HUES64 (cell line): Measurements from ENCODE around the gene POU6F1. TPM values are rescaled to one million over a fixed set of nuclear protein-coding genes. Genes with fewer than 3 reads are reported as not detected.
"Not testable (repeated sequence)": the region's sequence is repeated elsewhere in the genome, so short reads cannot be mapped to it uniquely, and the experiment has no call there.

Experiments
- H3K27ac ChIP-seq: 2 replicates; pipeline ENCODE4 v1.7.0; 2013; ENCODE audit warnings: low read depth, low read length, inconsistent platforms
- H3K27me3 ChIP-seq: 2 replicates; pipeline ENCODE4 v1.6.1; 2013; ENCODE audit warnings: mild to moderate bottlenecking, low read length; ENCODE audit not compliant: insufficient read depth
- H3K36me3 ChIP-seq: 2 replicates; pipeline ENCODE4 v1.6.1; 2013; ENCODE audit warnings: mild to moderate bottlenecking, low read length; ENCODE audit not compliant: insufficient read depth
- H3K4me1 ChIP-seq: 2 replicates; pipeline ENCODE4 v1.6.1; 2013; ENCODE audit warnings: mild to moderate bottlenecking, low read length, moderate library complexity; ENCODE audit not compliant: insufficient read depth
- H3K4me3 ChIP-seq: 2 replicates; pipeline ENCODE4 v1.5.1; 2013; ENCODE audit warnings: mild to moderate bottlenecking, low read length, moderate library complexity
- H3K9ac ChIP-seq: 2 replicates; pipeline ENCODE4 v1.6.1; 2013; ENCODE audit warnings: mild to moderate bottlenecking, low read depth, low read length
- H3K9me3 ChIP-seq: 2 replicates; pipeline ENCODE4 v1.6.1; 2013; ENCODE audit warnings: low read depth, low read length; ENCODE audit not compliant: insufficient read depth
- WGBS: fragments of 150-250, 120-280 bp; methylation state at CpG from one replicate; pipeline ENCODE4 v1.1.7; 2013; ENCODE audit warnings: missing lambda C conversion rate; 5-methylcytosine and 5-hydroxymethylcytosine counted together
- polyA plus RNA-seq, 2 experiments: library from polyadenylated mRNA; stranded (reverse); fragments of 50-300 nt; gene quantifications; one replicate each; pipeline ENCODE4 v1.2.3, GENCODE V29; 2013

The POU6F1 gene, protein sequence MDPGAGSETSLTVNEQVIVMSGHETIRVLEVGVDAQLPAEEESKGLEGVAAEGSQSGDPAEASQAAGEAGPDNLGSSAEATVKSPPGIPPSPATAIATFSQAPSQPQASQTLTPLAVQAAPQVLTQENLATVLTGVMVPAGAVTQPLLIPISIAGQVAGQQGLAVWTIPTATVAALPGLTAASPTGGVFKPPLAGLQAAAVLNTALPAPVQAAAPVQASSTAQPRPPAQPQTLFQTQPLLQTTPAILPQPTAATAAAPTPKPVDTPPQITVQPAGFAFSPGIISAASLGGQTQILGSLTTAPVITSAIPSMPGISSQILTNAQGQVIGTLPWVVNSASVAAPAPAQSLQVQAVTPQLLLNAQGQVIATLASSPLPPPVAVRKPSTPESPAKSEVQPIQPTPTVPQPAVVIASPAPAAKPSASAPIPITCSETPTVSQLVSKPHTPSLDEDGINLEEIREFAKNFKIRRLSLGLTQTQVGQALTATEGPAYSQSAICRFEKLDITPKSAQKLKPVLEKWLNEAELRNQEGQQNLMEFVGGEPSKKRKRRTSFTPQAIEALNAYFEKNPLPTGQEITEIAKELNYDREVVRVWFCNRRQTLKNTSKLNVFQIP
- polyA plus RNA-seq (2013, experiment 1 of 2) = 3.4 TPM
- 2.7 TPM for polyA plus RNA-seq (2013, experiment 2 of 2)

DNA sequence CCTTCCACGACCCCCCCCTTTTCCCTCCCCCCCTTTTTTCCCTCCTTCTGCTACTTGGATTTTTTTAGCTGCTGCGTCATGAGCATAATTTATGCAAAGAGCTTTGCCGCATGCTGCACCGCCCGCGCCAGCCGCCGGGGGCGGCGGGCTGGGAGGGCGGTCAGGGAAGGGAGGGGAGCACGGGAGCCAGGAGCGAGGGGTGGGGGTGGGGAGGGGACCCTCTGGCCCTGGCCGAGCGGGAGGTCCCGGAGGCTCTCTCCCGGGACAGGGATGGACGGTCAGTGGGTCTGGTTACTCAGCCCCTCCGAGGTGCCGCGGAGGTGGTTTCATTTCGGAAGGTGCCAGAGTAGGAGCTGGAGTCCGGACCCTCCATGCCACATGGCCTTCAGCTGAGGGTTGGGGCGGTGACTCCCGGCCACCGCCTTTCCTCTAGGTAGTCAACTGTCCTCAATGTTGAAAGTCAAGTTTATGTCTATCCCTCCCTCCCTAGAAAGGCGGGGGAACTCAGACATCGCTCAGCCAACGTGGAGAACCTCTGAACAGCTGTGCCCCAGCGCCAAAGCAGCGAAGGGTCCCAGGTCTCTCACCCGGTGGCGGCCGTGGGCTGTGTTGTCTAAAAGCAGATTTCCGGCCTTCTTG is at the start of gene POU6F1:
TSS of gene POU6F1 (minus strand) at position 95 of the 639 bp plus-strand sequence. CDS start 11,226 bp downstream, outside the sequence.
- Histone ChIP-seq H3K9ac (peak within 1 kb of the TSS; percentile 83), H3K27ac (peak within 1 kb of the TSS; percentile 96), H3K27me3 (no peaks in the 10 kb centered on the region), H3K4me1 (peaks cover 15% of the 10 kb centered on the region), H3K9me3 (no peaks in the 10 kb centered on the region), H3K36me3 (no peaks in the 10 kb centered on the region), H3K4me3 (peak within 1 kb of the TSS; percentile 72)
- WGBS = 6% methylated on average over 34 of the region's 35 CpGs

DNA sequence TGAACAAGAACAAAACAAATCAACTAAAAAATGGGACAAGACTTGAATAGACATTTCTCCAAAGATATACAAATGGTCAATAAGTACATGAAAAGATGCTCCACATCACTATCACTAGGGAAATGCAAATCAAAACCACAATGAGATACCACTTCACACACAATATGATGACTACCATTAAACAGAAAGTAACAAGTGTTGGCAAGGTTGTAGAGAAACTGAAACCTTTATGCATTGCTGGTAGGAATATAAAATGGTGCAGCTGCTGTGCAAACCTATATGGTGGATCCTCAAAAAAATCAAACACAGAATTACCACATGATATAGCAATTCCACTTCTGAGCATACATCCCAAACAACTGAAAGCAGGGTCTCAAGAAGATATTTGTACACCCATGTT is 47.2 kb upstream of the POU6F1 start:
- H3K27ac ChIP-seq = no peak overlapping the region
- no peaks in the 10 kb centered on the region; the same call in 1 of the 2 replicates for H3K36me3 ChIP-seq
- H3K9me3 ChIP-seq = no peaks in the 10 kb centered on the region
- peaks cover 5% of the 10 kb centered on the region; the same call in 1 of the 2 replicates for H3K27me3 ChIP-seq
- no peak overlapping the region for H3K4me3 ChIP-seq
- H3K4me1 ChIP-seq = 0 out of 2 replicates have a peak, but pooled peaks cover 3% of the 10 kb centered on the region
- no peak overlapping the region for H3K9ac ChIP-seq

DNA sequence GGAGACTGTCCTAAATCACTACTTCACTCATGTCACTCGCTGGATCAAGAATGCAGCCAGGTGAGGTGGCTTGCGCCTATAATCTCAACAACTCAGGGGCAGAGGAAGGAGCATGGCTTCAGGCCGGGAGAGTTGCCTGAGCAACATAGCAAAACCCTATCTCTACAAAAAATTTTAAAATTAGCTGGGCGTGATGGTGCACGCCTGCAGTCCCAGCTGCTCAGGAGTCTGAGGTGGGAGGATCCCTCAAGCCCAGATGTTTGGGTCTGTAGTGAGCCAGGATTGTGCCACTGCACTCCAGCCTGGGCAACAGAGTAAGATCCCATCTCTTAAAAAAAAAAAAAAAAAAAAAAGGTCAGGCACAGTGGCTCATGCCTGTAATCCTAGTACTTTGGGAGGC is 46.4 kb upstream of the POU6F1 start:
- Histone ChIP-seq H3K27me3 (peaks cover 3% of the 10 kb centered on the region; the same call in 1 of the 2 replicates), H3K4me3 (no peak overlapping the region), H3K4me1 (0 out of 2 replicates have a peak, but pooled peaks cover 3% of the 10 kb centered on the region), H3K9ac (no peak overlapping the region), H3K27ac (no peak overlapping the region), H3K9me3 (no peaks in the 10 kb centered on the region), H3K36me3 (no peaks in the 10 kb centered on the region; the same call in 1 of the 2 replicates)
- WGBS = 95% methylated on average over 5 of the region's 5 CpGs

DNA sequence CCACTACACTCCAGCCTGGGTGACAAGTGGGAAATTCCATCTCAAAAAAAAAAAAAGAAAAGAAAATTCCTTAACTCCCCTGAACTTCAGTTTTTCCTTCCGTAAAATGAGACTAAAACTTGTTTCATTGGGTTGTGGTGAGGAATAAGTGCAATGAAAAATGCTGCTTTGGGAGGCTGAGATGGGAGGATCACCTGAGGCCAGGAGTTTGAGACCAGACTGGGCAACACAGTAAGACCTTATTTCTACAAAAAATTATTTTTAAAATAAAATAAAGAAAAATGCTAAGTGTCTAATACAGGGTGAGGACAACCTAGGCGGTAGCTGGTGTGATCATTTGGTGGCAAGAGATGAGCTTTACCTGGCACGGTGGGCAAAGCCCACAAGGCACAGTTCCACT is 45.5 kb upstream of the POU6F1 start:
- 93% methylated on average over 3 of the region's 3 CpGs for WGBS
- Histone ChIP-seq H3K27ac (no peak overlapping the region), H3K27me3 (no peaks in the 10 kb centered on the region), H3K9ac (no peak overlapping the region), H3K9me3 (no peaks in the 10 kb centered on the region), H3K36me3 (no peaks in the 10 kb centered on the region; the same call in 1 of the 2 replicates), H3K4me1 (0 out of 2 replicates have a peak, but pooled peaks cover 3% of the 10 kb centered on the region), H3K4me3 (no peak overlapping the region)

DNA sequence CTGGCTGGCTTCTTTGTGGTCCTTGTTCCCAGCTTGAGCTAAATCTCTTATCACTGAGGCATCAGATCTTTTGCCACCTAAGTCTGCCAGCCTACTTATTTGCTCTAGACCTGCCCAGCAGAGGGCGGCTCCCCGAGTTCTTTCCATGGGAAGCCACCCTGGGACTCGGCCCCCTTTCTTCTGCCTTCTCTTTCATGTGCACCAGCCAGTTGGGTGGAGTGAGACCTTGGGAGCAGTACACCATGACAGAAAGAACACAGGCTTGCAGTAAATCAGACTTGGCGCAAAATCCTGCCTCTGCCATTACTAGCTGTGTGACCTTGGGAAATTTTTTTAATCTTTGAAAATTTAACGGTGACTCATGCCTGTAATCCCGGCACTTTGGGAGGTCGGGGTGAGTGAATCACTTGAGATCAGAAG is 44.9 kb upstream of the POU6F1 start:
- no peaks in the 10 kb centered on the region; the same call in 1 of the 2 replicates for H3K36me3 ChIP-seq
- no peaks in the 10 kb centered on the region for H3K27me3 ChIP-seq
- 71% methylated on average over 7 of the region's 7 CpGs for WGBS
- 0 out of 2 replicates have a peak, but pooled peaks cover 3% of the 10 kb centered on the region for H3K4me1 ChIP-seq
- no peaks in the 10 kb centered on the region for H3K9me3 ChIP-seq
- no peak overlapping the region for H3K27ac ChIP-seq
- no peak overlapping the region for H3K9ac ChIP-seq
- H3K4me3 ChIP-seq = no peak overlapping the region

DNA sequence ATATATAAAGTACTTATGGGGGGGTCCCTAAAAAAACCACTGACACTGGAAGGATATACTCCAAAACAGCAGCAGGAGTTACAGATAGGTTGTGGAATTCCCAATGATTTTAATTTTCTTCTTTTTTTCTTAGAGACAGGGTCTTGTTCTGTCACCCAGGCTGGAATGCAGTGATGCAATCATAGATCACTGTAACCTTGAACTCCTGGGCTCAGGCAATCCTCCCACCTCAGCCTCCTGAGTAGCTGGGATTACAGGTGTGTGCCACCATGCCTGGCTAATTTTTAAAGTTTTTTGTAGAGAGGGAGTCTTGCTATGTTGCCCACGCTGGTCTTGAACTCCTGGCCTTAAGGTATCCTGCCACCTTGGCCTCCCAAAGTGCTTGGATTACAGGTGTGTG is 41.7 kb upstream of the POU6F1 start:
- H3K27me3 ChIP-seq, H3K4me1 ChIP-seq, H3K4me3 ChIP-seq, H3K9me3 ChIP-seq, H3K9ac ChIP-seq, H3K27ac ChIP-seq, H3K36me3 ChIP-seq: not testable (repeated sequence)
- WGBS = 96% methylated on average over 1 of the region's 1 CpG

DNA sequence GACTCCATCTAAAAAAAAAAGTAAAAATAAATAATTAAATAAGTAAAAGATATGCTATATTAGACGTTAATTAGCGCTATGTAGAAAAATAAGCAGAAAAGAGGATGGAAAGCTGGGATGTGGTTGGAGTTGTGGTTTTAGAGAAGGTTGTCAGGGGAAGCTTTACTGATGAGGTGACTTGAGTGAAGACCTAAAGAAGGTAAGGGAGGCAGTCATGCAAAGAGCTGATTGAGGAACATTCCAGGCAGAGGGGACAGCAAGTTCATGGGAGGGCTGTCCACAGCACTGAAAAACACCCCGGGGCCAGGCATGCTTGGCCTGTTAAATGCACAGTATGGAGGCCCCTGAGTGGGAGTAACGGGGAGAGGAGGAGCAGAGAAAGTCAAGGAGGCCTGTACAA is 36.7 kb upstream of the POU6F1 start:
- Histone ChIP-seq H3K27me3 (no peaks in the 10 kb centered on the region), H3K9ac (no peak overlapping the region), H3K27ac (no peak overlapping the region), H3K4me3 (no peak overlapping the region), H3K9me3 (no peaks in the 10 kb centered on the region), H3K36me3 (peaks cover 2% of the 10 kb centered on the region; the same call in 1 of the 2 replicates), H3K4me1 (no peaks in the 10 kb centered on the region; the same call in 1 of the 2 replicates)
- 93% methylated on average over 4 of the region's 4 CpGs for WGBS

DNA sequence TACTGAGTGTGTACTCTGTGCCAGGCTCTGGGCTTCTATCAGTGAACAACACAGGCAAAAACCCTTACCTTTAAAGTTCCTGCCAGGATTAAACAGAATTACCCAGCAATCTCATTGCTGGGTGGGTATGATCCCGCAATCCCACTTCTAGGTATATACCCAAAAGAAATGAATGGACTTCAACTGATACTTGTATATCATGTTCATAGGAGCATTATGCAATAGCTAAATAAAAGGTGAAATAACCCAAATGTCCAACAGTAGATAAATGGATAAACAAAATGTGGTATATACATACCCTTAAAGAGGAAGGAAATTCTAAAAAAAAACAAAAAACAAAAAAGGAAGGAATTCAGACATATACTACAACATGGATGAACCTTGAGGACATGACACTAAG is 35.4 kb upstream of the POU6F1 start:
- Histone ChIP-seq H3K9ac (no peak overlapping the region), H3K9me3 (no peaks in the 10 kb centered on the region), H3K4me1 (peaks cover under 1% of the 10 kb centered on the region), H3K27me3 (no peaks in the 10 kb centered on the region), H3K36me3 (peaks cover 2% of the 10 kb centered on the region; the same call in 1 of the 2 replicates), H3K27ac (no peak overlapping the region), H3K4me3 (no peak overlapping the region)
- 80% methylated on average over 1 of the region's 1 CpG for WGBS

DNA sequence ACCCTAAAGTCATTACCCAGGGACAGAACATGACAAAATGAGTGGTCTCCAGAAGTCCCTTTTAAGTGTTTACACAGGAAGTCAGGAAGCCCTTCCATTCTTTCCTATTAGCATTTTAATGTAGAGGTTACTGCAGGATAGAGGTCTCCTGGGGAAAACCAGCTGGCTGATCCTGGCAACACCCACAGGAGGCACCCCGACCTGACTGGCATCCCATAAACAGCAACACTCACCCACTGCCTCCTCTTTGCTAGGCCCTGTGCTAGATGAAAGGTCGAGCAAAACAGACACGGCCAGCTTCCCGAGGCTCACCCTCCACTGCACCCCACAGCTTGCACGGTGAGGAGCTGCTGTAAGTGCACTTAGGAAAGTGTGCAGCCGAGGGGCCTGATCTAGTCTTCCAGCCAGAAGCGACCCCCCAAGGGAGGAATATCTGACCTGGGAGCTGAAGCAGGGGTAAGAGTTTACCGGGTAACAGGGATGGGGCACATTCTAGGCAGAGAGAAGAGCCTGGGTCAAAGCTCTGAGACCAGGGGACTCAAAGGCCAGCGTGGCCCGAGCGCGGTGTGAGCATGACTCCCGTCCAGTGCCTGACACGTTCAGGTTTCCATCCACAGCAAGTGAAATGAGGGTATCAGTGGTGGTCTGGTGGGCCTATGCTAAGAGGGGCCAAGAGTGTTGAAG is 29.8 kb upstream of the POU6F1 start:
- H3K9me3 ChIP-seq = no peaks in the 10 kb centered on the region
- peak overlapping the region; percentile 62; the same call in 1 of the 2 replicates for H3K27ac ChIP-seq
- peaks cover 25% of the 10 kb centered on the region for H3K4me1 ChIP-seq
- no peak overlapping the region; the same call in 1 of the 2 replicates for H3K9ac ChIP-seq
- no peak overlapping the region; the same call in 1 of the 2 replicates for H3K4me3 ChIP-seq
- no peaks in the 10 kb centered on the region for H3K27me3 ChIP-seq
- peaks cover 31% of the 10 kb centered on the region for H3K36me3 ChIP-seq
- 59% methylated on average over 14 of the region's 14 CpGs for WGBS

DNA sequence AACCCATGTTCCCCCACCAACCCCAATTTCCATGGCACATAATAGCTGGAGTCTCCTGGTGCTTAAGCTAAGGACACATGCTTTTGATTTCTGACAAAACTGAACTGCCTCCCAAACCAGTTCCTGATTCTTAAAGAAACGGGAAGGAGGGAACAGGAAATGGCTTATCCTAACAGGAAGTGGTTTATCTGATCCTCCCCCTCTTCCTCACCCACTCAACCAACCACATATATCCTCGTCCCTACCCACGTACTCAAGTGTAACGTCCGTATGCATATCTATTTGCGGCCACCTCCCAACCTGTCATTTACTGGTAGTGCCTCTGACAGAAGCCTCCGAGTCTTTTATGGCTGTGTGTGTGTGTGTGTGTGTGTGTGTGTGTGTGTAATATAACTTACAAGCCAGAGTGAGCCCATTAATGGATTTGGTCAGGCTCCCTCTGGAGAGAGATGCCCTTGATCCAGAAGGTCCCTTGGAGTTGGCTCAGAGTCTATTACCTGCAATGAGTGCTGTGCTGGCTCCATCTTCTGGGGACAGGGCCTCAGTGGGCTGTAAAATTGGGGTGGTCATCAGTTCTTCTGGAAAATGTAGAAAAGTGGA is 28.5 kb upstream of the POU6F1 start:
- peaks cover 42% of the 10 kb centered on the region for H3K36me3 ChIP-seq
- H3K27ac ChIP-seq = no peak overlapping the region; the same call in 1 of the 2 replicates
- H3K4me1 ChIP-seq = peaks cover 25% of the 10 kb centered on the region
- H3K4me3 ChIP-seq = no peak overlapping the region
- no peak overlapping the region for H3K9ac ChIP-seq
- WGBS = 84% methylated on average over 7 of the region's 7 CpGs
- no peaks in the 10 kb centered on the region for H3K27me3 ChIP-seq
- H3K9me3 ChIP-seq = no peaks in the 10 kb centered on the region
